CD4-positive, alpha-beta T cell treated with Interleukin-4 for 1 hour (primary cell): ENCODE measurements around the gene CAPN11.
A peak's percentile ranks its signal among the peaks of the same experiment; 100 is the strongest.
"Not testable (repeated sequence)": the region's sequence is repeated elsewhere in the genome, so short reads cannot be mapped to it uniquely, and the experiment has no call there.

ENCODE experiments used
- DNase-seq, 2 donors: peaks; one replicate each; pipeline ENCODE4 v3.0.0-alpha.2; 2020 to 2022

The CAPN11 gene

DNA sequence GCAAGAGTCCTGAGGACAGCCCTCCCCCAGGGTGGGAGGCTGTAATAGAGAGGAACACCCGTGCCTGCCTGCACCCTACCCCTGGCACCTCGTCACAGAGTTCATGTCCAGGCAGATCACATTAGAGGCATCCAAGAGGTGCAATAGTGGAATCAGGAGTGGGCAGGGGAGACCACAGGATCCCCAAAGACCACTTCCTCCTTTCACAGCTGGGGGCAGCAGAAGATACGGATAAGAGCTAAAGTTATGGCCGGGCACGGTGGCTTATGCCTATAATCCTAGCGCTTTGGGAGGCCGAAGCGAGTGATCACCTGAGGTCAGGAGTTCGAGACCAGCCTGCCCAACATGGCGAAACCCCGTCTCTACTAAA lies 1.5 kb upstream of the CAPN11 start:
- no peak for DNase-seq

DNA sequence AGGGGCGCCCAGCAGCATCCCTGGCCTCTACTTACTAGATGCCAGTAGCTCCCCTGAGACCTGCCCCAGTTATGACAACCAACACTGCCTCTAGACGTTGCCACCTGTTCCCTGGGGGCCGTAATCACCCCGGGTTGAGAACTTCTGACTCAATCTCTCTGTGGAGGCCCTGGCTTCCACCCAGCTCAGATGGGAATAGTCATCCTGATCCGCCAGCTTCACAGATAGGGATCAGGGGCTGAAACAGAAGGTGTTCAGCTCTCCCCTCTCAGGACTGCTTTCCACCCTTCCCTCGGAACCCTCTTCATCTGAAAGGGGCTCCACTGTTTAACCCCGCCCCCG lies 3.3 kb downstream of the CAPN11 start:
- DNase-seq: no peak

DNA sequence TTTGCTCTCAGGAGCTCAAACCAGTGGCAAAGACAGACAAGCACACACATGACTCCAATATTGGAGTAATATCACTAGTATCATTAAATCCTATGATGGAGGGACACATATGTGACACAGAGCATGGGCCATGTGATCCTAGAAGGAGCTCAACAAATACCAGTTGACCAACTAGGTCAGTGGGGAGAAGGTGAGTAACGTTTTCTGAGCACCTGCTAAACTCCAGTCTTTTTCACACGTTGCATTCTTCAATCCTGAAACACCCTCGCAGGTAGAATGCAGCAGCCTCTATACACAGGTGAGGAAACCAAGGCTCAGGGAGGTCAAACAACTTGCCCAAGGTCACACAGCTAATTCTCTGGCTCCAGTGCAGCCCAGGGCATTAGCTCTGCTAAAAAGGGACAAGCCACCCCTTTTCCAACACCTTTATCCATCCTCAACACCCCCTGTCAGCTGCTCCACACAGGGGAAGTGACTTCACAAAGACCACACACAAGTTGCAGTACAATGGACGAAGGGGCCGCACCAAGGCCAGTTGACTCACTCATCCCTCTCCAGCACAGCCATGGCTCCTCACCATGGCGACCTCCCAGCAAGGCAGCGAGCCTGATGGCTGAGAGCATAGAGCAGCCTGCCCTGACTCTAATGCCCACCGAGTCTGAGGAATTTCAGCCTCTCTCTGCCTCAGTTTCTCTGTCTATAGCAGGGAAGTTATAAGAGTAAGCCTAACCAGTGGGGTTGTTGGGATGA lies 4.4 kb downstream of the CAPN11 start:
- DNase-seq: no peak

DNA sequence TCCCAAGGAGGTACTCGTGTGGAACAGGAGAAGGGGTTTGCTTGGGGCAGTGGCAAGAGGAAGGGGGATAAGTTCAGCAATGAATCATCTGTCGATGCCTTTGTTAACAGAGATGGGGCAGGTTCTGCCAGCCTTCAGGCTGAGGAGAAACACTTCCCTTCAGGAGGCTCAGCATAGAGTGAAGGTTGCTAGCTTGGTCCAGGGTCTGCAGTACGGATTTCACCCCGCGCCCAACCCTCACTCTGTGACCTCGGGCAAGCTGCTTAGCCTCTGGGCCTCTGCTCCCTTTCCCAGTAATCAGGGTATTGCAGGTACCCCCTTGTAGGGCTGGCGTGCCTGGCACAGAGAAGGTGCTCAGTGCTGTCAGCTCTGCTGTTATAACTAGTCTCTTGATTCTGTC lies 7.5 kb downstream of the CAPN11 start:
- DNase-seq: no peak

DNA sequence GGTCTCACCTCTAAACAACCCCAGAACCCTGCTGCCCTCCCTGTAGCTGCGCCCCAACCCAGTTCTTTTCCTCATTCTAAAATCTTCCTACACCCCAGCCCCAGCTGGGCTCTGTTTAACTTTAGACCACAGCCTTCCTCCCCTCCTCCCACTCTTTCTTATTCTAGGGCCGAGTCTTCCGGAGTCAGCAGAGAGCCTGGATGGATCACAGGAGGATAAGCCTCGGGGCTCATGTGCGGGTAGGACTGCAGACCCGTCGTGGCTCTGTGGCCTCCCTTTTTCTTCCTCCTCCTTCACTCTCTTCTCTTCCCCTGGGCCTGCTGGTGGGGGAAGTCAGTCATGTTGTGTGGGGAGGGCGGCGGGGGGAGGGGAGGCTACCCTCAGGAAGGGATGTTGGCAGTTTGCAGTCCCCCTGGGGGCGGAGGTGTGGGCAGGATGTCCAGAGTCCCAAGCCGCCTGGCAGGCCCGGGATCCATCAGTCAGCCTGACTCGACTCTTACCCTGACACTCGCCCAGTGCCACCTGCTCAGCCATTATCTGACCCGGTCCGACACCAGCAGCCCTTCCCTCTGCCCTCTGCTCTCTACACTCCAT lies 8.1 kb downstream of the CAPN11 start:
- no peak for DNase-seq

DNA sequence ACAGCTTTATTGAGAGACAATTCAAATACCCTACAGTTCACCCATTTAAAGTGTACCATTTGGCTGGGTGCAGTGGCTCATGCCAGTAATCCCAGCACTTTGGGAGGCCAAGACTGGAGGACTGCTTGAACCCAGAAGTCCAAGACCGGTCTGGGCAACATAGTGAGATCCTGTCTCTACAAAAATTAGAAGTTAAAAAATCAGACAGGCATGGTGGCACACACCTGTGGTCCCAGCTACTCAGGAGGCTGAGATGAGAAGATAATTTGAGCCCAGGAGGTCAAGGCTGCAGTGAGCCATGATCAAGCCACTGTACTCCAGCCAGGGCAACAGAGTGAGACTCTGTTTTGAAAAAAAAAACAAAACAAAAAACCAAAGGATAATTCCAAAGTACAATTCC lies 8.9 kb downstream of the CAPN11 start:
- no peak for DNase-seq

DNA sequence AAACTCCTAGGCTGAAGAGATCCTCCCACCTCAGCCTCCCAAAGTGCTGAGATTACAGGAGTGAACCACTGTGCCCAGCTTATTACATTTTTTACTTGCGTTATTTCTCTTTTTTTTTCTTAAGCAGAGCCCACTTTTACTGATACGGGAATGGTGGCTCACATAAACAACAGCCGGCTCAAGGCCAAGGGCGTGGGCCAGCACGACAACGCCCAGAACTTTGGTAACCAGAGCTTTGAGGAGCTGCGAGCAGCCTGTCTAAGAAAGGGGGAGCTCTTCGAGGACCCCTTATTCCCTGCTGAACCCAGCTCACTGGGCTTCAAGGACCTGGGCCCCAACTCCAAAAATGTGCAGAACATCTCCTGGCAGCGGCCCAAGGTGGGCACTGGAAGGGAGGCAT lies 10.5 kb downstream of the CAPN11 start:
- DNase-seq: no peak

DNA sequence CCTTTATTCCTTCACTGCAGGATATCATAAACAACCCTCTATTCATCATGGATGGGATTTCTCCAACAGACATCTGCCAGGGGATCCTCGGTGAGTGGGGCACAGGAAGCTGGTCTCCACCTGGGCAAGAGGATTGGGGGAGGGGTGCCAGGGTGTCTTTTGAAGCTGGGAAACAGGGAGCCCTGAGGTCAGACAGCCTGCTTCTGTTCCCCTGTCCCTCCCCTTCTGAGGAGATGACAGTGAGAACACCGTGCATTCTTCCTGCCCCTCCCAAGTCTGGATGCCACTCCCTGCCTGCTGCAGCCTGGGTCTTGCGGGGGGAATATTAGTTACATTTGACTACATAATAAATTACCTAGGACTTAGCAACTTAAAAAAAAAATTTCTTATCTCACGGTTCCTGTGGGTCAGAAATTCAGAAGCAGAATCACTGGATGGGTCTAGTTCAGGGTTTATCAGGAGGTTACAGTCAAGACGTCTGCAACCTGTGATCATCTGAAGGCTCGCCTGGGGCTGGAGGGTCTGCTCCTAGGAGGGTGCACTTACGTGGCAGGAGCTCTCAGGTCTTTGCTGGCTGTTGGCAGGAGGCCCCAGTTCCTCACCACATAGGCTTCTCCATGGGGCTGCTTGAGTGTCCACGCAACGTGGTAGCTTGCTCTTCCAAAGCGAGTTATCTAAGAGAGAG lies 11.4 kb downstream of the CAPN11 start:
- no peak for DNase-seq

DNA sequence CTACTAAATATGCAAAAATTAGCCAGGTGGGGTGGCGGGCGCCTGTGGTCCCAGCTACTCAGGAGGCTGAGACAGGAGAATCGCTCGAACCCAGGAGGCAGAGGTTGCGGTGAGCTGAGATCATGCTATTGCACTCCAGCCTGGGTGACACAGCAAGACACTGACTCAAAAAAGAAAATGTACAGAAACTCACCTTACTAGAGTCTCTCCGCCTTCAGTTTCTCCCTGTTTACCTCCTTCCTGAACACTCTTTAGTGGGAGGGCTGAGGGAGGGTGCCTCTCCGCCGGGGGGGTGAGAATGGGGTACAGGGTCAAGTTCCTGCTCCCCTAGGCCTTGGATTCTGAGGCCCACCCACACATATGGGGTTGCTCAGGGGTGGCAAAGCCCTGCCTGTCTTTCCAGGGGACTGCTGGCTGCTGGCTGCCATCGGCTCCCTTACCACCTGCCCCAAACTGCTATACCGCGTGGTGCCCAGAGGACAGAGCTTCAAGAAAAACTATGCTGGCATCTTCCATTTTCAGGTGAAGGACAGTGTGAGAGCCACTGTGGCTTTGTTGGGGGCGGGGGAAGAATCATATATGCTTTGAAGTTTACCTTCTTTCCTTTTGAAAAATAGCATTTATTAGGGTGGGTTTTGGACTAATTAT lies 13.4 kb downstream of the CAPN11 start:
- DNase-seq: no peak

DNA sequence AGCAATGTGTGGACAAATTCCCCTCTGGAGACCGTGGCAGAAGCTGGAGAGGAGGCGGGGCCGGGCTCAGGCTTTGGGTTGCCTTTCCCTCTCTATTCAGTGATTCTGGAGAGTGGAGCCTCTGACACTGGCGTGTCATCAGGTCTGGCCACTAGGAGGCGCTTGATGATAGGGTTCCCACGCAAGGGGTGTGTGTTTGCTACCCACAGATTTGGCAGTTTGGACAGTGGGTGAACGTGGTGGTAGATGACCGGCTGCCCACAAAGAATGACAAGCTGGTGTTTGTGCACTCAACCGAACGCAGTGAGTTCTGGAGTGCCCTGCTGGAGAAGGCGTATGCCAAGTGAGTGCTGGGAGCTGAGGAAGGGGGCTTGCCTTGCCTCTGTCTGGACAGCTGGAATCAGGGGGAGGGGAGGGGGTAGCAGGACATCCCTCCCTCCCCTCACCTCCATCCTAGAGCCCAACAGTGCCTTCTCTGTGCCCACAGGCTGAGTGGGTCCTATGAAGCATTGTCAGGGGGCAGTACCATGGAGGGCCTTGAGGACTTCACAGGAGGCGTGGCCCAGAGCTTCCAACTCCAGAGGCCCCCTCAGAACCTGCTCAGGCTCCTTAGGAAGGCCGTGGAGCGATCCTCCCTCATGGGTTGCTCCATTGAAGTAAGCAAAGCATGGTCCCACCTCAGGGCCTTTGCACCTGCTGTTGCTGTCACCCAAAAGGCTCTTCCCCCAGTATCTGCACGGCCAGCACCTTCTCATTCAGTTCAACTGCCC lies 14.3 kb downstream of the CAPN11 start:
- DNase-seq: peak; percentile 78

DNA sequence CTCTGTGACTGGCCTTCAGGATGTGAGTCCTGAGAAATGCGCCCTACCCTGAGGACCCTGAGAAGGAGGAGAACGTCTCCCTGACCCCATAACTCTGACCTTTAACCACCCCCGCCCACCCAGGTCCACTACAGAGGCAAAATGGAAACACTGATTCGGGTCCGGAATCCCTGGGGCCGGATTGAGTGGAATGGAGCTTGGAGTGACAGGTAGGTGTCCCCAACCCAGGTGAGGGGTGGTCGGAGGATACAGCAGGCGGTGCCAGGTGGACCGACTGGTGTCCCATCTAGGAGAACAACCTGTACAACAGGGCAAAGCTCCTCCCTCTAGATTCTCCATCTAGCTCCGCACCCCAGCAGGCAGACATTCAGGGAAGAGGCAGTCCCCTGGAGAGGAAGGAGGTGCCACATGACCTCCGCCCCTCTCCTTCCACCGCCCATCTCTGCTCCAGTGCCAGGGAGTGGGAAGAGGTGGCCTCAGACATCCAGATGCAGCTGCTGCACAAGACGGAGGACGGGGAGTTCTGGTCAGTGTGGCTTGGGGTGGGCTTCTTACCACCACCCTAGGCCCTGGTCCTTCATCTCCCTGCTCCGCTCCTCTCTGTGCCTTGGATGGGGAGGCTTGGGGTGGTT lies 17.6 kb downstream of the CAPN11 start:
- DNase-seq: no peak

DNA sequence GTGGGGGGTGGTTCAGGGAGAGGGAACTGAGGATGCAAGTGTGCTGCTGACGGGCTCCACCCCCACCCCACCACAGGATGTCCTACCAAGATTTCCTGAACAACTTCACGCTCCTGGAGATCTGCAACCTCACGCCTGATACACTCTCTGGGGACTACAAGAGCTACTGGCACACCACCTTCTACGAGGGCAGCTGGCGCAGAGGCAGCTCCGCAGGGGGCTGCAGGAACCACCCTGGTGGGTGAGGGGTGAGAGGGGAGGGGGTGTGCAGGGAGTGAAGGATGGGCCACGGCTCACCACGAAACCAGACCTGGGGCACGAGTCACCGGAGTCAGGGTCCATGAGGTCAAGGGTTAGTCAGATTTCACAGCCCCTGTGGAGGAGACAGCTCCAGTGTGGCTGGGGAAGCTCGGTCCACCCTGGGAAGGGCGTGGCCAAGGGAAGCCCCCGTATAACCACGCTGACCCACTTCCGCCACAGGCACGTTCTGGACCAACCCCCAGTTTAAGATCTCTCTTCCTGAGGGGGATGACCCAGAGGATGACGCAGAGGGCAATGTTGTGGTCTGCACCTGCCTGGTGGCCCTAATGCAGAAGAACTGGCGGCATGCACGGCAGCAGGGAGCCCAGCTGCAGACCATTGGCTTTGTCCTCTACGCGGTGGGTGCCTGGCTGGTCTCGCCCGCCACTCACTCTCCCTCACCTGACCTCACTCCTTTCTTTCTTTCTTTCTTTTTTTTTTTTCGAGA lies 18.3 kb downstream of the CAPN11 start:
- DNase-seq: peak; percentile 27 to 53

DNA sequence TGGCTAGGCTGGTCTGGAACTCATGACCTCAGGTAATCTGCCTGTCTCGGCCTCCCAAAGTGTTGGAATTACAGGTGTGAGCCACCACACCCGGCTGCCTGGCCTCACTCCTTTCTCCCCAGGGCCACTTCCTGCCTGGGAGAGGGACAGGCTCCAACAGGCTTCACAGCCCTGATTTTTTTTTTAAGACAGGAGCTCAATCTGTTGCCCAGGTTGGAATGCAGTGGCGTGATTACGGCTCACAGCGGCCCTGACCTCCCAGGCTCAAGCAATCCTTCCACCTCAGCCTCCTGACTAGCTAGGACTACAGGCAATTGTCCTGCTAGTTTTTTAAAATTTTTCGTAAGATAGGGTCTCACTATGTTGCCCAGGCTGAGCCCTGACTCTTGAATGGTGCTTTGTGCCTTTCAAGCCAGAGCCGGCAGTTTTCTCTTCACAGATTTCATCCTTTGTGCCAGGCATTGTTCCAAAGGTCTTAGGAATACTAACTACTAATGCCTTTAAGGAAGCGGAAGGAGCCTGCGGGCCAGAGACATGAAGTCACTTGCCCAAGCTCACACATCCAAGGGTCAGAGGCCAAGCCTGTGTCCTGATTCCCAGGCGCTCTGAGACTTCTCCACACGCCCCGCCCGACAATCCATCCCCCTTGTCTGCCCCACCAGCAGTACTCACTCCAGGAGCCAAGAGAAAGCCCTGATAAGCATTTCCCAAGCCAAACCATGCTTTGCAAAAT lies 19.2 kb downstream of the CAPN11 start:
- no peak for DNase-seq

DNA sequence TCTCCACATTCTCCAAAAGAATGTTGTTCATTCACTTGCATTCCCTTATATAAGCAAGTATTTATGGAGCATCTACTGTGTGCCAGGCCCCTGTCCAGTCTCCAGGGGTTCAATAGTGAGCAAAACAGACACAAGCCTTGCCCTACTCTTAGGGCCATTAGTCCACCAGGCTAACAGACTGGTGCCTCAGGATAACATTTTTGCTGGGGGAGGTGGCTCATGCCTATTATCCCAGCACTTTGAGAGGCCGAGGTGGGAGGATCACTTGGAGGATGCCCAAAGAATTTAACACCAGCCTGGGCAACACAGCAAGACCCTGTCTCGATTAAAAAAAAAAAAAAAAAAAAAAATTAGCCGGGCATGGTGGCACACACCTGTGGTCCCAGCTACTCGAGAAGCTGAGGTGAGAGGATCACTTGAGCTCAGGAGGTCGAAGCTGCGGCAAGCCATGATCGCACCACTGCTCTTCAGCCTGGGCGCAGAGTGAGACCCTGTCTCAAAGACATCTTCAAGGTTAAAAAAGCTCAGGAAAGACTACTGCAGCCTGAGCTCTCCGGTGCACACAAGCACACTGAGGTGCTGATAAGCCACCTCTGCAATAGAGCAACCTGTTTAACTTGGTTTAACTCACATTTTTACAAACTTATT lies 19.9 kb downstream of the CAPN11 start:
- no peak for DNase-seq

DNA sequence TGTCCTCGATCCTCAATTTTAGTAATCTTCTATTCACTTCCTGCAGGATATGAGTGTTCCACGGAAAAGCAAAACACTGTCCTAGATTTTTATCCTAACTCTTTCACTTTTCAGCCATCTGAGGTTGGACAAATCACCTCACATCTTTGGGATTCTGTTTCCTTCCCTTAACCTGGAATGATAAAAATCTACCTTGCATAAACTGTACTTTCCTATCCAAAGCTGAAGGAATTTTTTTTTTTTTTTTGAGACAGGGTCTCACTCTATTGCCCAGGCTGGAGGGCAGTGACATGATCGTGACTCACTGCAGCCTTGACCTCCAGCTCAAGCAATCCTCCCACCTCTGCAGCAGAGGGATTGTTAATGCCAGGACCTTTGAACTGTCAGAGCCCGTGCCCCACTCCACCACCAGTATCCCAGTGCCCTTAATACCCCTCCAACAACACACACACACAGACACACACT lies 20.5 kb downstream of the CAPN11 start:
- no peak for DNase-seq

DNA sequence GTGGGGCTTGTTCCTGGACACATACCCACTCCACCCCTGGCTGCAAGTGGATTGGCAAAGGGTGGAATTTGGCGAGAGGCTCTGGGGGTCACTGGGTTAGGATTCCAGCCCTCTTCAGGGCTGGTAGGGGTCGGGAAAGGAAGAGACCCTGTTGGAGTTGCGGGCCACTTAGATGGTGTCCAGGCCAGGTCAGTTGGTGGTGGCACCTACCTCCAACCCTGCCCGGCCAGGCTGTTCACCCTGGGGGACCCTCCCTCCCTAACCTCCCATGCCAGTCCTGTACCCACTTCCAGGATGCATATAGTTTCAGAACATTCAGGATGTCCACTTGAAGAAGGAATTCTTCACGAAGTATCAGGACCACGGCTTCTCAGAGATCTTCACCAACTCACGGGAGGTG lies 21.0 kb downstream of the CAPN11 start:
- no peak for DNase-seq

DNA sequence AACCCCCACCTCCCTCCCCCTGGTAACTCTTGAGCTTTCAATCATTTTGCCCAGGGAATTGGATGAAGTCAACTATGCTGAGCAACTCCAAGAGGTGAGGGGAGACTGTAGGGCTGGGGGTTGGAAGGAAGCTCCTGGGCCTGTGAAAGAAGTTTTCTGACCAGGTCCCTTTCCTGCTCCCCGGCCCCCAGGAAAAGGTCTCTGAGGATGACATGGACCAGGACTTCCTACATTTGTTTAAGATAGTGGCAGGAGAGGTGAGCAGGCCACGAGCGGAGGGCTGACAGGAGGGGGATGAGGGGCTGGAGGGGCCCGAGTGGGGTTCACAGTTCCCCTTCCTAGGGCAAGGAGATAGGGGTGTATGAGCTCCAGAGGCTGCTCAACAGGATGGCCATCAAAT lies 21.8 kb downstream of the CAPN11 start:
- DNase-seq: no peak

DNA sequence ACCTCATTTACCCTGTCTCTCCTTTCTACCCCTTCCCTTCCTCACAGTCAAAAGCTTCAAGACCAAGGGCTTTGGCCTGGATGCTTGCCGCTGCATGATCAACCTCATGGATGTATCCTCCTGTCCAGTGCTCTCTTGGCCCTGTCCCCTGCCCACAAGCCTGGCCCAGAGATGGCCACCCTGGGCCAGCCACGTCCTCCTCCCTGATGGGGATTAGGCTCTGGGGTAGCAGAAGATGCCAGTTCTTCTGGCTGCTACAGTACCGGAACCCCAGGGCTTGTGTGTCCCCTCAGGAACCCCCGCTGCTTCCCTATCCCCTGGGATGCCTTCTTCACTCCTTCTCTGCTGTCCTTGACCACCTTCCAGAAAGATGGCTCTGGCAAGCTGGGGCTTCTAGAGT lies 22.3 kb downstream of the CAPN11 start:
- DNase-seq: no peak

DNA sequence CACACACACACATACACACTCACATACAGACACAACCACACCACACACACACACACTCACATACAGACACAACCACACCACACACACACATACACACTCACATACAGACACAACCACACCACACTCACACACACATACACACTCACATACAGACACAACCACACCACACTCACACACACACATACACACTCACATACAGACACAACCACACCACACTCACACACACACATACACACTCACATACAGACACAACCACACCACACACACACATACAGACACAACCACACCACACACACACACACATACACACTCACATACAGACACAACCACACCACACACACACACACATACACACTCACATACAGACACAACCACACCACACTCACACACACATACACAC lies 23.2 kb downstream of the CAPN11 start:
- DNase-seq: not testable (repeated sequence)

DNA sequence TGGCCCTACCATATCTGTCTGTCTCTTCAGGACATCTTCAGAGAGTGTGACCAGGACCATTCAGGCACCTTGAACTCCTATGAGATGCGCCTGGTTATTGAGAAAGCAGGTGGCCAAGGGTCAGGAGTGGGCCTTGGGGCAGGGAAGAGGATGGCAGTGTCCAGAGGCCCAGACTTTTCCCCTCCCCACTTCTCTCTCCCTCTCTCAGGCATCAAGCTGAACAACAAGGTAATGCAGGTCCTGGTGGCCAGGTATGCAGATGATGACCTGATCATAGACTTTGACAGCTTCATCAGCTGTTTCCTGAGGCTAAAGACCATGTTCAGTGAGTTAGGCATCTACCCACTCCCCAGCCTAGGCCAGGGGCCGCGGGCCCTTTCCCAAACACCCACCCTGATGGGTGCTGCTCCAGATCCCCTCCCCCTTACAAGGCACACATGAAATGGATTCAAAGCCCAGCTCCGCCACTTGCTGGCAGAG lies 24.3 kb downstream of the CAPN11 start:
- no peak for DNase-seq
